GM19193 (cell line): Measurements from ENCODE around the gene PPP1CA.
A peak's percentile ranks its signal among the peaks of the same experiment; 100 is the strongest.

ENCODE experiments used
- POLR2A ChIP-seq: IDR thresholded peaks from 4 replicates; pipeline ENCODE4 v1.6.1; 2011; ENCODE audit not compliant: insufficient read depth, insufficient read length; ENCODE audit errors: extremely low read depth

Gene PPP1CA

GRCh38 chr11:67391304-67392182 is 10.1 kb downstream of the PPP1CA start, which contains the start of gene RAD9A:
TSS of gene RAD9A (plus strand) at chr11:67391986. CDS start at chr11:67392045, 59 bp downstream.
- TF ChIP-seq POLR2A: peak; percentile 80

- no peak for TF ChIP-seq POLR2A
Observed at GRCh38 chr11:67390947-67391303, 10.7 kb downstream of the PPP1CA start.

- no peak for TF ChIP-seq POLR2A
Observed at GRCh38 chr11:67389477-67389876, 12.2 kb downstream of the PPP1CA start.

- TF ChIP-seq POLR2A: no peak
Observed at GRCh38 chr11:67387518-67387917, 14.1 kb downstream of the PPP1CA start.

- TF ChIP-seq POLR2A: no peak
Observed at GRCh38 chr11:67387069-67387468, 14.6 kb downstream of the PPP1CA start.

GRCh38 chr11:67384851-67385366 is 16.7 kb downstream of the PPP1CA start:
- TF ChIP-seq POLR2A: no peak

GRCh38 chr11:67382276-67383136 is 19.2 kb downstream of the PPP1CA start:
- TF ChIP-seq POLR2A: no peak

GRCh38 chr11:67381244-67381972 is 20.2 kb downstream of the PPP1CA start:
- peak; percentile 25 for TF ChIP-seq POLR2A

- TF ChIP-seq POLR2A: no peak
Observed at GRCh38 chr11:67379061-67380058, 22.3 kb downstream of the PPP1CA start.

GRCh38 chr11:67378544-67378943 is 23.1 kb downstream of the PPP1CA start:
- TF ChIP-seq POLR2A: no peak

- TF ChIP-seq POLR2A: no peak
Observed at GRCh38 chr11:67376873-67377808, 24.5 kb downstream of the PPP1CA start.

GRCh38 chr11:67376063-67376820 is 25.4 kb downstream of the PPP1CA start:
- TF ChIP-seq POLR2A: no peak
